HCT116 (cell line): ENCODE results near the gene AKAP12. TPM values are rescaled to one million over a fixed set of nuclear protein-coding genes. Genes with fewer than 3 reads are reported as not detected.

Experiments
- ATAC-seq: fragments of 200-7000 bp; cut with Tn5 transposase; 2 replicates; pipeline ENCODE4 v1.9.1; 2020; ENCODE audit warnings: mild to moderate bottlenecking, moderate library complexity
- BruUV-seq: library from RNA; stranded (reverse); fragments of 400-500 nt; replicated peaks from 2 replicates; lab custom pipeline; 2021; lab: Mats Ljungman, UMichigan
- CTCF ChIA-PET: fragments of 300-600 bp; sonication (Branson Sonifier 250); formaldehyde crosslinking; loops from one replicate; lab custom pipeline; 2021; ENCODE audit warnings: antibody characterized with exemption; lab: Charles Lee
- POLR2A ChIA-PET: fragments of 300-600, 350-600 bp; sonication (Branson Sonifier 250); formaldehyde crosslinking; loops from one replicate; lab custom pipeline; 2021; ENCODE audit warnings: antibody characterized with exemption; lab: Charles Lee
- RAD21 ChIA-PET, 2 experiments: fragments of 300-600 bp; sonication (Branson Sonifier 250); formaldehyde crosslinking; loops; one replicate each; lab custom pipeline; 2023; ENCODE audit warnings: low total read pairs in 2 of 2; ENCODE audit not compliant: uncharacterized antibody in 2 of 2, unreplicated experiment in 2 of 2, low non-redundant PET in 1 of 2; lab: Charles Lee
- DNase-seq: peaks from one replicate; pipeline ENCODE4 v3.0.0-alpha.2; 2010; ENCODE audit warnings: low read depth, low spot score
- H2AFZ ChIP-seq: fragments of 200-600 bp; shearing (Covaris generic), sonication (generic); 2 replicates; pipeline ENCODE4 v1.6.1; 2017; ENCODE audit warnings: low read depth, mixed run types, mixed read lengths, antibody characterized with exemption, low read length; ENCODE audit not compliant: poor library complexity, severe bottlenecking
- H3K27ac ChIP-seq: 2 replicates; pipeline ENCODE4 v1.5.1; 2012; ENCODE audit warnings: low read depth, low read length
- H3K27me3 ChIP-seq: fragments of 200-600 bp; sonication (generic); 2 replicates; pipeline ENCODE4 v1.6.1; 2016; ENCODE audit warnings: mixed run types, low read length, mixed read lengths; ENCODE audit not compliant: insufficient read depth
- H3K36me3 ChIP-seq, 2 experiments: fragments of 200-500 bp in 1 of 2; fragments of 200-600 bp in 1 of 2; sonication (Bioruptor generic) in 1 of 2; sonication (generic) in 1 of 2; 2 replicates each; pipeline versions ENCODE4 v1.5.1 to v1.6.1; 2014 to 2016; ENCODE audit warnings: low read length in 2 of 2, inconsistent platforms in 1 of 2, mixed read lengths in 1 of 2, mixed run types in 1 of 2; ENCODE audit not compliant: insufficient read depth in 2 of 2, control insufficient read depth in 1 of 2
- H3K4me1 ChIP-seq, 2 experiments: fragments of 200-600 bp in 1 of 2; sonication (generic) in 1 of 2; 2 replicates each; pipeline versions ENCODE4 v1.5.1 to v1.6.1; 2012 to 2017; ENCODE audit warnings: low read length in 2 of 2, inconsistent platforms in 1 of 2, mild to moderate bottlenecking in 1 of 2, mixed read lengths in 1 of 2, mixed run types in 1 of 2, moderate library complexity in 1 of 2; ENCODE audit not compliant: insufficient read depth in 2 of 2, control insufficient read depth in 1 of 2
- H3K4me2 ChIP-seq: fragments of 200-600 bp; sonication (generic); 2 replicates; pipeline ENCODE4 v1.6.1; 2017; ENCODE audit warnings: mixed run types, low read length, mixed read lengths
- H3K4me3 ChIP-seq, 2 experiments: fragments of 200-600 bp in 1 of 2; sonication (generic) in 1 of 2; replicated peaks in 1 of 2; 2 replicates each; pipeline ENCODE4 v1.5.1; 2011 to 2016; ENCODE audit warnings: low read length in 2 of 2, control low read depth in 1 of 2, low read depth in 1 of 2, mild to moderate bottlenecking in 1 of 2, mixed read lengths in 1 of 2, mixed run types in 1 of 2
- H3K79me2 ChIP-seq: fragments of 200-600 bp; sonication (generic); 2 replicates; pipeline ENCODE4 v1.6.1; 2017; ENCODE audit warnings: mild to moderate bottlenecking, mixed run types, low read length, moderate library complexity, mixed read lengths; ENCODE audit not compliant: insufficient read depth
- H3K9ac ChIP-seq: fragments of 200-600 bp; sonication (generic); 2 replicates; pipeline ENCODE4 v1.6.1; 2016; ENCODE audit warnings: low read length, mixed read lengths
- H3K9me2 ChIP-seq: fragments of 200-600 bp; sonication (generic), shearing (Covaris generic); 2 replicates; pipeline ENCODE4 v1.6.1; 2017; ENCODE audit warnings: mixed run types, mild to moderate bottlenecking, moderate library complexity; ENCODE audit not compliant: insufficient read depth
- H3K9me3 ChIP-seq, 2 experiments: fragments of 200-500 bp in 1 of 2; fragments of 200-600 bp in 1 of 2; sonication (Bioruptor generic) in 1 of 2; sonication (generic) in 1 of 2; 2 replicates each; pipeline ENCODE4 v1.6.1; 2014 to 2017; ENCODE audit warnings: low read length in 2 of 2, mixed read lengths in 2 of 2, inconsistent platforms in 1 of 2, low read depth in 1 of 2, mild to moderate bottlenecking in 1 of 2, mixed run types in 1 of 2, moderate library complexity in 1 of 2; ENCODE audit not compliant: control insufficient read depth in 1 of 2, insufficient read depth in 1 of 2
- H4K20me1 ChIP-seq: fragments of 200-600 bp; sonication (generic), shearing (Covaris generic); 2 replicates; pipeline ENCODE4 v1.6.1; 2017; ENCODE audit warnings: mixed run types, mild to moderate bottlenecking, moderate library complexity; ENCODE audit not compliant: insufficient read depth
- CEBPB ChIP-seq: IDR thresholded peaks from 2 replicates; pipeline ENCODE4 v1.6.1; 2012; ENCODE audit warnings: low read depth
- JUND ChIP-seq: IDR thresholded peaks from 2 replicates; pipeline ENCODE4 v1.6.1; 2012
- MAX ChIP-seq: IDR thresholded peaks from 2 replicates; pipeline ENCODE4 v1.6.1; 2012
- POLR2A ChIP-seq: IDR thresholded peaks from 2 replicates; pipeline ENCODE4 v1.7.0; 2011; ENCODE audit warnings: borderline replicate concordance; ENCODE audit not compliant: insufficient read depth, insufficient read length; ENCODE audit errors: extremely low read depth
- POLR2AphosphoS5 ChIP-seq: IDR thresholded peaks from 2 replicates; pipeline ENCODE4 v1.6.1; 2011; ENCODE audit warnings: mild to moderate bottlenecking, low read depth, low read length, moderate library complexity
- REST ChIP-seq: IDR thresholded peaks from 2 replicates; pipeline ENCODE4 v1.6.1; 2012; ENCODE audit warnings: low read depth
- TCF7L2 ChIP-seq: IDR thresholded peaks from 2 replicates; pipeline ENCODE4 v1.7.0; 2011; ENCODE audit warnings: borderline replicate concordance, inconsistent platforms; ENCODE audit not compliant: insufficient read depth, insufficient read length; ENCODE audit errors: extremely low read depth
- YY1 ChIP-seq: IDR thresholded peaks from 2 replicates; pipeline ENCODE4 v1.6.1; 2011; ENCODE audit warnings: low read length, low read depth, moderate library complexity, mild to moderate bottlenecking; ENCODE audit not compliant: insufficient replicate concordance; ENCODE audit errors: extremely low read depth
- ZFX ChIP-seq: fragments of 450-650 bp; IDR thresholded peaks from 2 replicates; pipeline ENCODE4 v1.6.1; 2017
- intact Hi-C: fragments of 100-400 bp; cut with micrococcal nuclease; formaldehyde crosslinking; loops from 2 replicates; pipeline ENCODE4 v1.10.0; 2022
- total RNA-seq: library from RNA; stranded (reverse); gene quantifications from one replicate; pipeline ENCODE4 v1.2.1, GENCODE V29; 2021; ENCODE audit not compliant: unreplicated experiment

AKAP12 gene
- total RNA-seq, 1 experiment from 2014 or later = 1,220 TPM

GRCh38 chr6:151391471-151392413 is 152.0 kb downstream of the AKAP12 start, which contains the start of gene ZBTB2:
ZBTB2 (minus strand) TSS chr6:151391559; CDS start chr6:151373637, 17,922 bp downstream.
- peak within 1 kb of the TSS; percentile 99 for H3K4me2 ChIP-seq
- no peak for DNase-seq
- H3K9ac ChIP-seq = peak within 1 kb of the TSS; percentile 98
- BruUV-seq = no TSS peak
- TF ChIP-seq REST (no peak), TCF7L2 (no peak), YY1 (peak; percentile 7), MAX (peak; percentile 53; the same call in 1 of the 2 replicates), CEBPB (no peak), POLR2AphosphoS5 (peak; percentile 38; the same call in 1 of the 2 replicates), POLR2A (peak; percentile 51), JUND (no peak; the same call in 1 of the 2 replicates), ZFX (no peak)
- H4K20me1 ChIP-seq = peaks cover 3% of the 10 kb centered on the region; the same call in 1 of the 2 replicates
- H2AFZ ChIP-seq = no peak within 1 kb of the TSS
- no peaks in the 10 kb centered on the region for H3K9me3 ChIP-seq
- ChIA-PET CTCF (interaction anchor here (1.2 kb wide), 1 partner anchor 500 kb away, joined by 3 read pairs; no protein-coding TSS in a partner anchor), RAD21 (no interaction called here), POLR2A (no interaction called here)
- H3K9me2 ChIP-seq = no peaks in the 10 kb centered on the region
- H3K27ac ChIP-seq = peak within 1 kb of the TSS; percentile 99
- no peaks in the 10 kb centered on the region for H3K36me3 ChIP-seq
- intact Hi-C loops = loop anchor here (2.0 kb wide), 2 partner anchors 51 to 61 kb away; partner anchors contain the start of gene RMND1
- H3K4me3 ChIP-seq = peak within 1 kb of the TSS; percentile 80 to 82
- peaks cover 83% of the 10 kb centered on the region for H3K79me2 ChIP-seq
- H3K4me1 ChIP-seq = peaks cover 24 to 41% of the 10 kb centered on the region in 2 experiments
- ATAC-seq = peak; percentile 2
- H3K27me3 ChIP-seq = no peaks in the 10 kb centered on the region
